Measurements from ENCODE around the gene SLC35G6. TPM values are rescaled to one million over a fixed set of nuclear protein-coding genes. Genes with fewer than 3 reads are reported as not detected.
"Not testable (repeated sequence)": the region's sequence is repeated elsewhere in the genome, so short reads cannot be mapped to it uniquely, and the experiment has no call there.

Gene SLC35G6
- total RNA-seq, 1 donor from 2014 or later = not detected

DNA sequence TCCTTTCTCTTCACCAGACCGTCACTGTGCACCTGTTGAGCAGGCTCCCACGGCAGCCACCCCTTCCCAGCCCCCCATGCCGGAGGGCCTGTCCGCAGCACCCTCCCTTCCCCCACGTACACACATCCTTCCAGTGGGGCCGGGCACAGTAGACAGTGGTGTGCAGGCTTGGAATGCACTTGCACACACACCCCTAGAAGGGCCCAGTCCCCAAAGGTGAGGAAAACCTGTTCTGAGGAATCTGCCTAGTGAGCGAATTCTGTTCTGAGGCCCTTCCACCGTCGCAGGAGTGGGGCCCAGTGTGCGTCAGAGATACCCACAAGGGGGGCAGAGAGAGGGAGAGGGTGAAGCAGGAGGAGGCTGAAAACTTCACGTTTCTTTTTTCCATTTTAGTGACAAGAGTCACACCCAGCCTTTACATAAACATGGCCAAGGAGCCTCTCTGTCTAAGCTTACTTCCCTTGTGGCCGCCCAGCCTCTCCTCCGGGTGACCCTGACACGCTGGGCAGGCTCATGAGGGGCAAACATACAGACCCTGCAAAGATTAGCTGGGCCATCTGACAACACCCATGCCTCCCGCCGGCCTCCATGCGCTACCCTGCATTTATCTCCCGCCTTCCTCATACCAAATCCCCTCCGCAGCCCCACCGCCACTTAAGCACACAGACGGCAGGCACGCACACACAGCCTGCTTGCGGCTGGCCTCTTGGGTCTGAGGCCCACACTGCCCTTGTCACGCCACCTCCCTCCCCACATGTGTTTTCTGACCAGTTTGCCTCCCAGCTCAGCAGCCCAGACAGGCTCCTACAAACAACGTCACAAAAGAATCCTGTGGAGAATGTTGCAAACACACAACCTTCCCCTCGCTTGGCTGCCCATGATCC is 3.6 kb upstream of the SLC35G6 start:
- peak overlapping the region; percentile 85 to 97 (median 92) for H3K9ac ChIP-seq (ENCODE audit: low read depth in 1 of 3, low read length in 3 of 3)
- no peaks in the 10 kb centered on the region for H3K27me3 ChIP-seq (ENCODE audit: control insufficient read depth in 3 of 3, insufficient read depth in 3 of 3, low read length in 3 of 3)
- peak overlapping the region; percentile 99 for H3K27ac ChIP-seq (ENCODE audit: low read depth, low read length)
- H3K4me1 ChIP-seq (ENCODE audit: control insufficient read depth in 3 of 3, insufficient read depth in 3 of 3, low read length in 3 of 3) = peaks cover 63 to 66% (median 63%) of the 10 kb centered on the region in 3 donors
- H3K4me3 ChIP-seq (ENCODE audit: low read length in 3 of 3) = peak overlapping the region; percentile 85 to 97 (median 96)
- no peaks in the 10 kb centered on the region for H3K36me3 ChIP-seq (ENCODE audit: control insufficient read depth in 3 of 3, insufficient read depth in 3 of 3, low read length in 3 of 3)
- no peaks in the 10 kb centered on the region for H3K9me3 ChIP-seq (ENCODE audit: control insufficient read depth in 3 of 3, low read length in 3 of 3)

DNA sequence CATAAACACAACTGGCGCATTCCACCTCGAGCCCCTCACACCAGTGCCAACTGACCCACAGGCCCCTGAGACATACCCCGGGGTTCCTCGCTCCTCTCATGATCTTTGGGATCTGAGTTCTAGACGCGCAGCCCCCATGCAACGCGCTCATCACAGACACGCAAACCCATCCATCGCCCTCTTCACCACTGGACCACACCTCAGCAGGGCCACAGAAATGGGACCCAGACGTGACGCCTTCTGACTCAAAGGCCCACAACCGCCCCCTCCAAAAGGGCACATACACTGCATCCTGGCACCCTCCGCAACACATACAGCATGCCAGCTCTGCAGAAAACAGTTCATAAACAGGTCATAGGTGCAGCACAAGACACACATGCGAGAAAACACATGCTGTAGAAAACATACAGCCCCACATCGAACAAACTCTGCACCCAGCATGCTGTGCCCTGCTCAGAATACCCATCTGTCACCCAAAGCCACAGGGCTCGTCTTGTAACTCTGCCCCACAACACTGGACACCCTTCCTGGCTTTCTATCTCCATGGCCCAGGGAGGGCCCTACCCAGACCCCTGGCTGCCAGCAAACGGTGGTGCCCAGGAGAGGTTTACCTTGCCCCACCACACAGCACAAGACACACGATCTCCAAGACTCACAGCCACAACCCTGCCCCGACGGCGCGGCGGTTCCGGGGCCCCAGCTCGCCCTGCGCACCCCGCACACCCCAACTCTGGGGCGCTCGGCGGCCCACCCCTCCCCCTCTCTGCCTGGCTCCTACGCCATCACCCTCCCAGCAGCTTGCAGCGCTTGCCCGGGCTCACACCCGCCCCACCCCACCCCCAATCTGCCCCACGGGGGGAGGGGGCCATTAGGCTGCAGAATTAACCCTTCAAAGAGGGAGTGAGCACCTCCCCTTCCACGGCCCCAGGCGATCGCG is 2.7 kb upstream of the SLC35G6 start:
- Histone ChIP-seq H3K9ac (ENCODE audit: low read depth in 1 of 3, low read length in 3 of 3) (peak overlapping the region; percentile 85 to 97 (median 92)), H3K27ac (ENCODE audit: low read depth, low read length) (peak overlapping the region; percentile 99), H3K36me3 (ENCODE audit: control insufficient read depth in 3 of 3, insufficient read depth in 3 of 3, low read length in 3 of 3) (no peaks in the 10 kb centered on the region), H3K4me3 (ENCODE audit: low read length in 3 of 3) (peak overlapping the region; percentile 85 to 97 (median 96)), H3K27me3 (ENCODE audit: control insufficient read depth in 3 of 3, insufficient read depth in 3 of 3, low read length in 3 of 3) (no peaks in the 10 kb centered on the region), H3K4me1 (ENCODE audit: control insufficient read depth in 3 of 3, insufficient read depth in 3 of 3, low read length in 3 of 3) (peaks cover 66 to 70% (median 69%) of the 10 kb centered on the region in 3 donors), H3K9me3 (ENCODE audit: control insufficient read depth in 3 of 3, low read length in 3 of 3) (no peaks in the 10 kb centered on the region)

DNA sequence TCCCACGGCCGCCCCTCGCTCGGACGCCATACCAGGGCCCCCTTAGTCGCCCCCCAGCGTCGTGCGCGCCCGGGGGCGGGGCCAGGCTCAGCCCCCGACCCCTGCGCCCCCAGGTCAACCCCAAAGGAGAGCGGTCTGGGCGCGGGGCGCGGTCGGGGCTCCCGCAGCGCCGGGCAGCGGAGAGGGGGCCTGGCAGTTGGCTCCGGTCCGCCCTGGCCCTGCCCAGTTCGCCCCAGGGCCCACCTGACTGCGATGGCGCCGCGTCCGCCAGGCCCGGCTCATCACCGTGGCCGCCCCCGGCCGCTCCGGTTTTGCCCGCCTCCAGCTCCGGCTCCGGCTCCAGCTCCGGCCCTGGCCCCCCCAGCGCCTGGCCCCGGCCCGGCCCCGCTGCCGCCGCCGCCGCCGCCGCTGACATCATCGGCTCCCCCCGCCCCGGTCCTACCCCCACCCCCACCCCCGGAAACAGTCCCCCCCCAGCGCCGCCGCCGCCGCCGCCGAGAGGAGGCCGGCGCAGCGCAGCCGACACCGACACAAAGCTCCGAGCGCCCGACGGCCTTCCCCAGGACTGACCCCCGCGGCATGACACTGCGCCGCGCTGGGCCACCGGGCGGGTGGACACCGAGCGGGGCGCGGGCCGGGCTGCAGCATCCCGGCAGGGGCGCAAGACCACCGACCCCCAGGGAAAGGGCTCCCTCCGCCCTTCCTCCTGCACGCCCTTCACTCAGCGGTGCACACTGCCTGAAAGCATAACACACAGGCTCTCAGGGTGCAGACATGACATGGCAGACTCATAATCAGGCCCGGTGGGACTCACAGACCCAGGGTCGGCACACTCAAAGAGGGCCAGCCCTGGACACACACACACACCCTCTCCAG is 1.8 kb upstream of the SLC35G6 start, which contains the start of gene ZBTB4:
Gene ZBTB4, minus strand, starts transcription at position 419 of the 876 bp plus-strand sequence. CDS start 12,830 bp downstream, outside the sequence.
- Histone ChIP-seq H3K4me1 (ENCODE audit: control insufficient read depth in 3 of 3, insufficient read depth in 3 of 3, low read length in 3 of 3) (peaks cover 59 to 65% (median 62%) of the 10 kb centered on the region in 3 donors), H3K9ac (ENCODE audit: low read depth in 1 of 3, low read length in 3 of 3) (peak within 1 kb of the TSS; percentile 92 to 99 (median 96)), H3K27me3 (ENCODE audit: control insufficient read depth in 3 of 3, insufficient read depth in 3 of 3, low read length in 3 of 3) (no peaks in the 10 kb centered on the region), H3K27ac (ENCODE audit: low read depth, low read length) (peak within 1 kb of the TSS; percentile 99), H3K9me3 (ENCODE audit: control insufficient read depth in 3 of 3, low read length in 3 of 3) (no peaks in the 10 kb centered on the region), H3K36me3 (ENCODE audit: control insufficient read depth in 3 of 3, insufficient read depth in 3 of 3, low read length in 3 of 3) (no peaks in the 10 kb centered on the region), H3K4me3 (ENCODE audit: low read length in 3 of 3) (peak within 1 kb of the TSS; percentile 94 to 97 (median 96))

- H3K36me3 ChIP-seq (ENCODE audit: control insufficient read depth in 3 of 3, insufficient read depth in 3 of 3, low read length in 3 of 3) = no peaks in the 10 kb centered on the region
- peak overlapping the region; percentile 91 for H3K27ac ChIP-seq (ENCODE audit: low read depth, low read length)
- H3K9me3 ChIP-seq (ENCODE audit: control insufficient read depth in 3 of 3, low read length in 3 of 3) = no peaks in the 10 kb centered on the region
- H3K4me1 ChIP-seq (ENCODE audit: control insufficient read depth in 3 of 3, insufficient read depth in 3 of 3, low read length in 3 of 3) = peaks cover 60 to 64% (median 60%) of the 10 kb centered on the region in 3 donors
- peak overlapping the region; percentile 88 to 97 (median 94) for H3K4me3 ChIP-seq (ENCODE audit: low read length in 3 of 3)
- H3K27me3 ChIP-seq (ENCODE audit: control insufficient read depth in 3 of 3, insufficient read depth in 3 of 3, low read length in 3 of 3) = no peaks in the 10 kb centered on the region
- peak overlapping the region; percentile 89 to 99 (median 96) for H3K9ac ChIP-seq (ENCODE audit: low read depth in 1 of 3, low read length in 3 of 3)
Measured at GRCh38 chr17:7480089-7480384, 1.2 kb upstream of the SLC35G6 start.

- H3K9me3 ChIP-seq (ENCODE audit: control insufficient read depth in 3 of 3, low read length in 3 of 3); H3K36me3 ChIP-seq (ENCODE audit: control insufficient read depth in 3 of 3, insufficient read depth in 3 of 3, low read length in 3 of 3); H3K27me3 ChIP-seq (ENCODE audit: control insufficient read depth in 3 of 3, insufficient read depth in 3 of 3, low read length in 3 of 3): not testable (repeated sequence)
- Histone ChIP-seq H3K4me1 (ENCODE audit: control insufficient read depth in 3 of 3, insufficient read depth in 3 of 3, low read length in 3 of 3) (peaks cover 53 to 58% (median 58%) of the 10 kb centered on the region in 3 donors), H3K4me3 (ENCODE audit: low read length in 3 of 3) (peak overlapping the region in 1 of 3 donors; percentile 97), H3K9ac (ENCODE audit: low read depth in 1 of 3, low read length in 3 of 3) (peak overlapping the region in 2 of 3 donors; percentile 99 to 100), H3K27ac (ENCODE audit: low read depth, low read length) (peak overlapping the region; percentile 100)
Measured at GRCh38 chr17:7481842-7482741, 846 bp downstream of the SLC35G6 start.

DNA sequence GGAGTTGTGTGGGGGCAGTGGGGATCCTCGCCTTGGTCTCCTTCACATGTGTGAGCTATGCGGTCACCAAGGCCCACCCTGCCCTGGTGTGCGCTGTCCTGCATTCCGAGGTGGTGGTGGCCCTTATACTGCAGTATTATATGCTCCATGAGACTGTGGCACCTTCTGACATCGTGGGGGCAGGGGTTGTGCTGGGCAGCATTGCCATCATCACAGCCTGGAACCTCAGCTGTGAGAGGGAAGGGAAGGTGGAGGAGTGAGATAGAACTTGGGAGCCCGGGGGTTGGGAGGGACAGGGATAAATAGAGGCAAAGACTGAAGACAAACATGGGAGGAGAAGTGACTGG is 1.5 kb downstream of the SLC35G6 start:
- Histone ChIP-seq H3K9ac (ENCODE audit: low read depth in 1 of 3, low read length in 3 of 3) (peak overlapping the region; percentile 98 to 100 (median 99)), H3K4me3 (ENCODE audit: low read length in 3 of 3) (peak overlapping the region; percentile 91 to 97 (median 92)), H3K4me1 (ENCODE audit: control insufficient read depth in 3 of 3, insufficient read depth in 3 of 3, low read length in 3 of 3) (peaks cover 53 to 58% (median 58%) of the 10 kb centered on the region in 3 donors), H3K27ac (ENCODE audit: low read depth, low read length) (peak overlapping the region; percentile 100)
- H3K36me3 ChIP-seq (ENCODE audit: control insufficient read depth in 3 of 3, insufficient read depth in 3 of 3, low read length in 3 of 3); H3K9me3 ChIP-seq (ENCODE audit: control insufficient read depth in 3 of 3, low read length in 3 of 3); H3K27me3 ChIP-seq (ENCODE audit: control insufficient read depth in 3 of 3, insufficient read depth in 3 of 3, low read length in 3 of 3): not testable (repeated sequence)

GRCh38 chr17:7483255-7484066 is 2.2 kb downstream of the SLC35G6 start:
- Histone ChIP-seq H3K4me3 (ENCODE audit: low read length in 3 of 3) (peak overlapping the region; percentile 91 to 97 (median 92)), H3K9me3 (ENCODE audit: control insufficient read depth in 3 of 3, low read length in 3 of 3) (no peaks in the 10 kb centered on the region), H3K36me3 (ENCODE audit: control insufficient read depth in 3 of 3, insufficient read depth in 3 of 3, low read length in 3 of 3) (no peaks in the 10 kb centered on the region), H3K9ac (ENCODE audit: low read depth in 1 of 3, low read length in 3 of 3) (peak overlapping the region; percentile 98 to 100 (median 99)), H3K27ac (ENCODE audit: low read depth, low read length) (peak overlapping the region; percentile 100), H3K4me1 (ENCODE audit: control insufficient read depth in 3 of 3, insufficient read depth in 3 of 3, low read length in 3 of 3) (peaks cover 46 to 55% (median 53%) of the 10 kb centered on the region in 3 donors), H3K27me3 (ENCODE audit: control insufficient read depth in 3 of 3, insufficient read depth in 3 of 3, low read length in 3 of 3) (no peaks in the 10 kb centered on the region)
